SW 1271 (cell line): ENCODE data around the gene CACNA1F.
"Not testable (repeated sequence)": the region's sequence is repeated elsewhere in the genome, so short reads cannot be mapped to it uniquely, and the experiment has no call there.

Experiments
- DNase-seq, 2 experiments: peaks; one replicate each; lab custom pipeline; 2025; lab: John Stamatoyannopoulos, UW

Gene CACNA1F

DNA sequence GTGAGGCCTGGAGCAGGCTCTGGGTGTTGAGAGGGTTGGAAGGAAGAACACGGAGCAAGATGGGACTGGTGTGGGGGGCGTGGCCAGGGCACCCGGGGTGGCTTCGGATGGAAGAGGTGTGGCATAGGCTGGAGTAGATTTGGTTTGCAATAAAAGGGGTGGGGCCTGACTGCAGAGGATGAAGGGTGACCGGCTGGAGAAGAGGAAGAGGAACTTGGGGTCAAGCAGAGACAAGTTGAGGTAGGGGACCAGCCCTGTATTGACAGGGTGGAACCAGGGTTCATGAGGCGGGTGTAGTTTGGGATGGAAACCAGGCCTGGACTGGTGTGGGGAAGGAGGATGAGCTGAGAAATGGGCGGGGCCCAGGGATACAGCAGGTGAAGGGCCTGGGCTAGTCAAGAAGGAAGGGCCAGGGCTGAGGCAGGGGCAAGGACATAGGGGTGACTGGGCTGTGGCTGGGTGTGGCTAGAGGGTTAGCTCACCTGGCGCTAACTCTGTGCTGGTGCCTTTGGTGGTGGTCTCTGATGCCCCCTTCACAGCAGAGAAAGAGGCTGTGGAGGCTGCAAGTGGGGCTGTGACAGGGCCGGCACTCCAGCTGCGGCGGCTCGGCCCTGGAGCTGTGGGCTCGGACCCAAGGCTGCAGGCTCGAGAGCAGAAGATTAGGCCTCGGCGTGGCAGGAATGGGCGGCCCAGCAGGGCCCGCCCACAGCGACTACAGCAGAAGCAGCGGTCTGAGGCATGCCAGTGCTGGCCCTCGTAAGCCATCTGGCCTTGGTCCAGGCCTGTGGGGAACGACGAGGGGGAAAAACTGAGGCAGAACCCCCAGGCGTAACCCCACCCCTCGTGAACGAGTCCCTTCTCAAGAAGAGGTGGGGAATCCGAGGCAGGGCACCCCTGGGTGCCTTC, 56.5 kb downstream of the CACNA1F start:
- DNase-seq: peak in 1 of 2 experiments; percentile 17

DNA sequence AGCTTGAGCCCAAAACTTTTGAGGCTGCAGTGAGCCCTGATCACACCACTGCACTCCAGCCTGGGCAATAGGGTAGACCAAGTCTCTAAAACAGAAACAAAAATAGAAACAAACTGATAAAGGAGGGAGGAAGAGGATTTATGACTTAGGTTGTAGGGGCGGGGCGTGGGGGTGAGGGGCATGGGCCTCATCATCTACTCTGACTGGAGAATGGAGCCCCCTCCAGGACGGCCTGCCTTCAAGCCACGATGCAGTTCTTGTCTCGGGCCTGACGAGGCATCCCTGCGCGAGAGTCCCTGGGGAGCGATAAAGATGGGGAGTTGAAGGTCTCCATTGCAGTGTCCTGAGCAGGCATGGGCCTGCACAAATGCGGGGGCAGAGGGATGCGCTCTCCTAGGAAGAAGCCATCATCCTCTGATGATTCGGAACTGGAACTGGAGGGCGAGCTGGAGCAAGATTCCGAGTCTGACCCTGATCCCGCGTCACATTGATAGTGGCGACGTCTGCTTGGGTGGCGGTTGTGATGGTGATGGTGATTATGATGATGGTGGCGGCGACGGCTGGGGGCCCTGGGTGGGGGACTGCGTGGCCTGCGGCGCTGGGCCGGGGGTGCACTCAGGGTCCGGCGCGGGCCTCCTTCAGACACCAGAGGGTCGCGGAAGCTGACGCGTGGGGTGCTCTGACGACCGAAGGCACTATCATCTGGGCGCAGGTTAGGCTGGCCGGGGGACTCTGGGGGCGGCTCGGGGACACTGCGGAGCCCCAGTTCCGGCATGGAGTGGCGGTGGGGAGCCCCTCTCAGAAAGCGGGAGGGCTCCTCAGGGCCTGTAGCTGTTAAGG, 57.5 kb downstream of the CACNA1F start:
- no peak for DNase-seq

DNA sequence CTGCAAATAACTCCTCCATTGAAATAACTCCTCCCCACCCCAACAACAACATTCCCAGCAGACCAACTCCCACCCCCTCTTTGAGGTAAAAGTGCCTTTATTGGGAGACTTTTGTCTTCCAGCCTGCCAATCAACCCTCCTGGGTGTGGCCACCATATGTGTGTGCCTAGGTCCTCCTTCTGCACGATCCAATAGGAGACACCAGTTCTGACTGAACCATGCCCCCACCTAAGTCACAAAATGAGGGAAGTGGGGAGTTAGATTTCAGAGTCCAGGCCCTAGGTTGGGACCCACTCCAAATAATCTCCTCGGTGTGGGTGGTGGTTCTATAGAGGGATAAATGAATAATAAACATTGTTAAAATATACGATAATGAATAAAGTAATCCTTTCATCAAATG, 58.4 kb downstream of the CACNA1F start:
- DNase-seq: no peak

DNA sequence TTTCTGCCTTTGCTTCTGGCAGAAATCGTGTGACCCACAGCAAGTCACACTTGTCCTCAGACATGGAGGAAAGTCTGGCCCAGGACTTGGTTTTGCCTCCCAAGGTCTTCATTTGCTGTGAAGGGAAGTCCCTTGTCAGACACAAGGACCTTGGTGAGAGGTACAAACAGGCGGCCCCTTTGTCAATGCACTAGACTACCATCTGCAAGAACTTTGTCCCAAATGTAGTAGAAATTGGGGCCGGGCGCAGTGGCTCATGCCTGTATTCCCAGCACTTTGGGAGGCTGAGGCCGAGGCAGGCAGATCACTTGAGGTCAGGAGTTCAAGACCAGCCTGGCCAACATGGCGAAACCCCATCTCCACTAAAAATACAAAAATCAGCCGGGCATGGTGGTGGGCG, 59.6 kb downstream of the CACNA1F start:
- not testable (repeated sequence) for DNase-seq

DNA sequence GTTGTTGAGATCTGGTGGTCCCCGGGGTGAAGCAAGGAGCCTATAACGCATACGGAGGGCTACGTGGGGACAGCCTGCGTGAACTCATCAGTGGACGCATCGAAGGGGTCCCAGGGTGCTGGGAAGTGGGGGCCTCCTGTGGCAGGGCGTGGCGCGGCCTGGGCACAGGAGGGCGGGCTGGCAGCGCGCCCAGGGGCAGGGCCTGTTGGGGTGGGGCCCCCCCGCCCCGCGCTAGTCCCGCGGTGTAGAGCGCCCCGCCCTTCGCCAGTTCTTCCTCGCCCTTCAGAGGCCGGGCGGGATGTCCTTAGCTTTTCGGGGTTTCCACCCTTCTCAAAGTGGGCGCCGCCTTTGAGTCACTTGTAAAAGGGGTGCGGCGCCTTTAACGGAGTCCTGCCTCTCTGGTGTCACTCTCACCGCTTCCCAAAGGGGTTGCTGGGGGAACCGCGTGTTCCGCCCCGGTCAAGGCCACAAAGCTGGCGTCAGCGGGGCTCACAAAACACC, 60.8 kb downstream of the CACNA1F start:
- DNase-seq: peak; percentile 14 to 31

DNA sequence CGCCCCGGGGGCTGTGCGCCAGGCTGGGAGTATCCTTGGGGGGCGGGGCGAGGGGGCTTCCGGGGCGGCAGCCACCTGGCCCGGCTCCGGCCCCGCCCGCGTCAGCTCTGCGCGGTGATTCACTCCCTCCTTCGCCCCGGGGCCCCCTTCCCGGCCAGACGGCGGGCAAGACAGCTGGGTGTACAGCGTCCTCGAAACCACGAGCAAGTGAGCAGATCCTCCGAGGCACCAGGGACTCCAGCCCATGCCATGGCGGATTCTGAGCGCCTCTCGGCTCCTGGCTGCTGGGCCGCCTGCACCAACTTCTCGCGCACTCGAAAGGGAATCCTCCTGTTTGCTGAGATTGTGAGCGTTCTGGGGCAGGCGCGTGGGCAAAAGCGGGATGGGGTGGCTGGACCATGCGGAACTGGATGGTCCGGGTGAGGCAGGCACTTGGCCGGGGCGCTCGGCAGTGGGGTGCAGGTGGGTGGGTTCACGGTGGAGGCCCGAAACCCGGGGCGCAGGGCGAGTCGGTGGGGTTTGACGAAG, 61.3 kb downstream of the CACNA1F start, which contains the start of gene PLP2:
Gene PLP2, plus strand, starts transcription at position 147 of the 528 bp plus-strand sequence. Its CDS starts 103 bp downstream, at position 250.
- DNase-seq: peak in 1 of 2 experiments; percentile 14

DNA sequence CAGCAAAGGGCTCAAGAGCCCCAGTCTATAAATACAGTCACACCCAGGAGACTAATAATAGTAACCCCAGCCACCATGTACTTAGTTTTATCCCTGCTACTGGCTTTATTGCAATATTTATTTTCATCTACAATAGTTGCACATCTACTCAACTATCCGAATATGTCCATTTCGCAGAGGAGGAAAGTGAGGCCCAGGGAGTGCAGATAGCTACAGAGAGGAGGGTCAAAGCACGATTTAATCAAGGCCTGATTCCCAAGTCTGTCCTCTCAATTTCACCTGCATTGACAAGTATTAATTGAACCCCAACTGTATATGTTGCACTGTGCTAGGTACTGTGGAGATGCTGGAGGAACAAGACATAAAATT, 65.4 kb downstream of the CACNA1F start:
- DNase-seq: no peak

DNA sequence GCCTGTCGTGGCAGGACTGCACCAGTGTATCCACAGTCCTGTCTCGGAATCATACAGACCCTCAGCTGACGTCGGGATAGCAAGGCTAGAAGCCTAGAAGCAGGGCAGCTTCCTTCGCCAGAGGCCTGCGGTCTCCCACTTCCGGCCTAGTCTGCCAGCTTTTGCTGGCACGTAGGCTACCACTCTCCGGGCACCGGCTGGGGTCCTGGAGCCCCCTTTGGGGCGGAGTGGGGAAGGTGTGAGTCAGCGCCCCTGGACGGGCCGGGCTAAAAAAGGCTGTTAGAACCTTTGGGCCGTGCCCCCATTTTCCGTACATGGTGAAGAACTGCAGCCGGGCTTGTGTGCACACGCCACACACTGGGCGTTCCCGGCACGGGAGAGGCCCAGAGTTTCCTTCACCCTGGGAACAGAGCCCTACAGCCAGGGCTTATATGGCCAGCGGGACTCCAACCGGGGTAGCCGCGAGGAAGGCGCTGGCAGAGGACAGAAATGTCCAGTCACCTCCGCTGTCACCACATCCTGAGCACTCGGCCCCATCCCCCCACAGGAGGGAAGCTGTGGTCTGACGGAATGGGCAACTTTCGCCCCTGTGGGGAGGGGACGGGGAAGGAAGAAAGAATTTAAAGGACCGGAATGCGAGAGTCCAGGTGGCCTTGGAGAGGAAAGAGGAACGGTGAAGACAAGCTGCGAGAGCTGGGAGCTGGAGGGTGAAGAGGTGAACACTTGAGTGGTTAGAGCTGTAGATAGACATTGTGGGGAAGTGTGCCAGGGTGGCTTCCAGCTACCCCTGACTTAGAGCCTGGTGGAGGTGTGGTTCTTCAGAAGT, 66.0 kb downstream of the CACNA1F start:
- peak; percentile 48 to 67 for DNase-seq

DNA sequence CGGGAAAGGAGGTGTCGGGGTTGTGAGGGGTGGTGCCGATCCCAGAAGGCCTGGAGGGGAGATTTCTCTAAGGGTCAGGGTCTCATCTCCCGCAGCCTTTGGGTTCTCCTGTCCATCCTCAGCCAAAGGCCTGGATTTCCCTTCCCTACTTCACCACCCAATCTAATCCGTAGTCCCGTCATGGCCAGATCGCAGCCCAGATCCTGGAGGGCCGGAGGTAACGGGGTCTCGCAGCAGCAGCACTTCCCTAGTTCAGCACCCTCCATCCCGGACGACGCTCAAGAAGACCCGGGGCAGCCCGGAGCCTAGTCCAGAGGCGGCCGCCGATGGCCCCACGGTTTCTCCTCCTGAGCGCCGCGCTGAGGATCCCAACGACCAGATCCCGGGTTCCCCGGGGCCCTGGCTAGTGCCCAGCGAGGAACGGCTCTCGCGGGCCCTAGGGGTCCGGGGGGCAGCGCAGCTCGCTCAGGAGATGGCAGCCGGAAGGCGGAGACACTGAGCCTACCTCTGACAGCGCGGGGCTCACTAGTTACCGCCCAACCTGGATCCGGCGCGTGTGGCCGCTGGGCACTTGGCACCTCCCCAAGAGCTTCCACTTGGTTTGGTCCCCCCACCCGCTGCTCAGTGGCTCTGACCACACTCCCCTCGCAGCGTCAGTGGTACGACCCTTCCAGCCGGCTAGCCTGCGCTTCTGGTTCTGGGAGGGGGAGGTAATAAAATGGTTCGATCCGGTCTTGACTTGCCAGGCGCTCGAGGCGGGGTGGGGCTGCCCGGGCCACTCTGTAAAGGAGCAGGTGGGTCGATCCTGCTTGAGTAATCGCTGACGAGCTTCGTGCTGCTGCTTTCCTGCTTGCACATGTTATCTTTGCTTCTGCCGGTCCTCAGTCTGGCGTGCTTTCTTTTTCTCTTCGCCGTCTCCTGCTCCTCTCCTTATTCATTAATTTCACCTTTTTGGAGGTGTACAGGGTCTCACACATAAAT, 66.9 kb downstream of the CACNA1F start:
- DNase-seq: peak; percentile 65 to 79

DNA sequence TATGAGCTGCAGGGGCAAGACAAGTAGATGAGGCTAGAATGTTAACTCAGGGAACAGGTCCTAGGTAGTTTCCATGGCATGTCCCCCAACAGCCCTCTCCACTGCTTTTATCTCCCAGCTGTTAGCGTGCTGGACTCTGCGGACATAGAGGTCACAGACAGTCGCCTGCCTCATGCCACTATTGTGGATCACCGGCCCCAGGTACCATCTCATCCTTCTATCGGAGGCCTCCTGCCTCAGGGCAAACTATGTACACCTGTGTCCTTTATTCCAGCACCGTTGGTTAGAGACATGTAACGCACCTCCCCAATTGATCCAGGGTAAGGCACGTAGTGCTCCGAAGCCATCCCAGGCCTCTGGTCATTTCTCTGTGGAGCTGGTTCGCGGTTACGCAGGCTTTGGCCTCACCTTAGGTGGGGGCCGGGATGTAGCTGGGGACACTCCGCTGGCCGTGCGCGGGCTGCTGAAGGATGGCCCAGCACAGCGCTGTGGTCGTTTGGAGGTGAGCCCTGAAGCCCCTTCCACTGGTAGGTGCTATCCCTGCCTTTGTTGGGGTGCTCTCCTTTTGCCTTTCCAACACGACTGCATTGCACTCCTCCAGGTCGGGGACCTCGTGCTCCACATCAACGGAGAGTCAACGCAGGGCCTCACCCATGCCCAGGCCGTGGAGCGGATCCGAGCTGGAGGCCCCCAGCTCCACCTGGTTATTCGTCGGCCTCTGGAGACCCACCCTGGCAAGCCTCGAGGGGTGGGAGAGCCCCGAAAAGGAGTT, 68.4 kb downstream of the CACNA1F start:
- DNase-seq: no peak

DNA sequence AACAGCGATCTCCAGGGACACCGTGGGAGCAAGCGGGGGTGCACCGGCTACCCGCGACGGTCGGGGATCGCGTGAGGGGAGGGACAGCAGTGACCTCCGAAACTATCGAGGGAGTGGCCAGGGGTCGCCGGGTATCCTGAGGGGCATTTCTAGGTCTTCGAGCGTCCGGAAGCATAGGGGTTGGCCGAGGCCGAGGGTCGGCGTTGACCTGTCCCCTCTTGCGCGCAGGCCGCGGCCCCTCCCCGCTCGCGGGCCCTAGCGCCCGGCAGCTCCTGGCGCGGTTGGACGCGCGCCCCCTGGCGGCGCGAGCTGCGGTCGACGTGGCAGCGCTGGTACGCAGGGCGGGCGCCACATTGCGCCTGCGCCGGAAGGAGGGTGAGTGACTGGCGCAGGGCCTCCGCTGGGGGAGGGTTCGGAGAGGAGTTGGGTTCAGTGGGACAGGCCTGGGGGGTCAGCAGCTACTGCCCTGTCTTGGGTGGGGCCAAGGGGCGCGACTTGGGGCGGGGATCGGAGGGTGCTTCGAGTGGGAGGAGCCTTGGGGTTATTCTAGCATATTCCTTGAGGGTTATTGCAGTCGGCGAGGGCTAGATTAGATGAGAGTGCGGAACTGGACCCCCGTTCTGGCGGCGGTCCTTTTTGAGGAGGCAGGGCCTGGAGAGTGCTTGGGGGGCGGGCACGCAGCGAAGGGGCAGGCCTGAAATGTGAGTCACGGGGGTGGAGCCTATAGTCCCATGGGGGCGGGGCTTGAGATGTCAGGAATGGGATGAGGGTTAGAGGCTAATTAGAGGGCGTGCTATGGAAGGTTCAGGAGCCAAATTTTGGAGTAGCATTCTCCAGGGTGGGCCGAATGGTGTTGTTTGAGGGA, 69.4 kb downstream of the CACNA1F start:
- peak; percentile 13 to 52 for DNase-seq

DNA sequence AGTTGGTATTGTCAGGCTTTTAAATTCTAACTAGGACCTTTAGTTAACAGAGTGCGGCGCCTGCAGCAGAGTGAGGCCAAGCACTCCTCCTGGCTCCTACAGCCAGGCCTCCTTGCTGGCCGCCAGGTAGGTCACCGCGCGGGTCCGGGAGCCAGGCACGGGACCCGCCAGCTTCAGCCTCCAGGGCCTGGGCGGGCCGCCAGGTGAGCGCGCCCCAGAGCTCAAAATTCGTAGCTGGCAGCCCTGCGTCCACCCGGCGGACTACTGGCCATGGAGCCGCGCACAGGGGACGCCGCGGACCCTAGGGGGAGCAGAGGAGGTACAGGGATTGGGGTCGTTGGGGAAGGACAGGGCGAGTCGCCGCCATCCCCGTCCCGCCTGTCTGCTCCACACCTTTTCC, 70.5 kb downstream of the CACNA1F start, which contains the start of gene MAGIX:
Gene MAGIX, plus strand, starts transcription at position 139 of the 400 bp plus-strand sequence. Its CDS starts 132 bp downstream, at position 271.
- DNase-seq: no peak

DNA sequence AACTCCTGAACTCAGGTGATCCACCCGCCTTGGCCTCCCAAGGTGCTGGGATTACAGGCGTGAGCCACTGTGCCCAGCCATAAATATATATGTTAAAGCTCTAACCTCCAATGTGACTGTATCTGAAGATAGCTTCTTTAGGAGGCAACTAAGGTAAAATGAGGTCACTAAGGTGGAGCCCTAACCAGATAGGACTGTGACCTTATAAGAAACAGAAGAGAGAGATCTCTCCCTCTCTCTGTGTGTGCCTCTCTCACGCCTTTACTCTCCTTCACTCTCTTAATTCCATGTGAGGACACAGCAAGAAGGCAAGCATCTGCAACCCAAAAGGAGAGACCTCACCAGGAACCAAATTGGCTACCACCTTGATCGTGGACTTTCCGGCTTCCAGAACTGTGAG, 71.5 kb downstream of the CACNA1F start:
- no peak for DNase-seq

DNA sequence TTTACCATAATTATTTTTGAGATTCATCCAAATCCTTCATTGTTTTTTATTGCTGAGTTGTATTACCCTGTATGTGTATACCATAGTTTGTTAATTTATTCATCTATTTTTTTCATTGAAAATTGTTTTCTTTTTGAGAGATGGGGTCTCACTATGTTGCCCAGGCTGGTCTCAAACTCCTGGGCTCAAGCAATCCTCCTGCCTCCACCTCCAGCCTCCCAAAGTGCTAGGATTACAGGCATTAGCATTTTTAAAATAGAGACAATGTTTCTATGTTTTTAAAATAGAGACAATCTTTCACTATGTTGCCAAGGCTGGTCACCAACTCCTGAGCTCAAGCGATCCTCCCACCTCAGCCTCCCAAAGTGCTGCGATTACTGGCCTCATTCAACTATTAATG, 72.2 kb downstream of the CACNA1F start:
- no peak for DNase-seq

DNA sequence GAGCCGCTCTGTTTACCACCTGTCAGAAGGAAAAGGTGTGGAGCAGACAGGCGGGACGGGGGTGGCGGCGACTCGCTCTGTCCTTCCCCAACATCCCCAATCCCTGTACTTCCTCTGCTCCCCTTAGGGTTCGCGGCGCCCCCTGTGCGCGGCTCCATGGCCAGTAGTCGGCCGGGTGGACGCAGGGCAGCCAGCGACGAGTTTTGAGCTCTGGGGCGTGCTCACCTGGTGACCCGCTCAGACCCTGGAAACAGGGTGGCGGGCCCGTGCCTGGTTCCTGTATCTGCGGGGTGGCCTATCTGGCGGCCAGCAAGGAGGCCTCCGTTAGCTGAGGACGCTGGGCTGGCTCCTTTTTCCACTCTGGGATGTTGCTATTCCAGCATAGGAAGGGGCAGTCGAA, 75.9 kb downstream of the CACNA1F start:
- DNase-seq: no peak

DNA sequence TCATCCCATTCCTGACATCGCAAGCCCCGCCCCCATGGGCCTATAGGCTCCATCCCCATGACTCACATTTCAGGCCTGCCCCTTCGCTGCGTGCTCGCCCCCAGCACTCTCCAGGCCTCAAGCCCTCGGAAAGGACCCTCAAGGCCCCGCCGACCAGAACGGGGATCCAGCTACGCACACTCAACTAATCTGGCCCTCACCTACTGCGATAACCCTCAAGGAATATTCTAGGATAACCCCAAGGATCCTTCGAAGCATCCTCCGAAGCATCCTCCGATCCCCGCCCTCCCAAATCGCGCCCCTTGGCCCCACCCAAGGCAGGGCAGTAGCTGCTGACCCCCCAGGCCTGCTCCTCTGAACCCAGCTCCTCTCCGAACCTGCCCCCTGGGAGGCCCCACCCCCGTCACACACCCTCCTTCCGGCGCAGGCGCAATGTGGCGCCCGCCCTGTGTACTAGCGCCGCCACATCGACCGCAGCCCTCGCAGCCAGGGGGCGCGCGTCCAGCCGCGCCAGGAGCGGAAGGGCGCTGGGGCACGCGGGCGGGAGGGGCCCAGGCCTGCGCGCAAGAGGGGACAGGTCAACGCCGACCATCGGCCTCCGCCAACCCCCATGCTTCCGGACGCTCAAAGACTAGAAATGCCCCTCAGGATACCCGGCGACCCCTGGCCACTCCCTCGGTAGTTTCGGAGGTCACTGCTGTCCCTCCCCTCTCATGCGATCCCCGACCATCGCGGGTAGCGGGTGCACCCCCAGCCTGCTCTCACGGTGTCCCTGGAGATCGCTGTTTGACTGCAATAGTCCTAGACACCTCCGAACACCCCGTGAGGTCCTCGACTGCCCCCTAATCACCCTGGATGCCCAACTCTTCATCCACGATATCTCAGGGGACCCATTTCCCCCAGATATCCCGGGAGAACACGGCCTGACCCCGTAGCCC, 77.0 kb downstream of the CACNA1F start:
- DNase-seq: peak; percentile 25 to 56

DNA sequence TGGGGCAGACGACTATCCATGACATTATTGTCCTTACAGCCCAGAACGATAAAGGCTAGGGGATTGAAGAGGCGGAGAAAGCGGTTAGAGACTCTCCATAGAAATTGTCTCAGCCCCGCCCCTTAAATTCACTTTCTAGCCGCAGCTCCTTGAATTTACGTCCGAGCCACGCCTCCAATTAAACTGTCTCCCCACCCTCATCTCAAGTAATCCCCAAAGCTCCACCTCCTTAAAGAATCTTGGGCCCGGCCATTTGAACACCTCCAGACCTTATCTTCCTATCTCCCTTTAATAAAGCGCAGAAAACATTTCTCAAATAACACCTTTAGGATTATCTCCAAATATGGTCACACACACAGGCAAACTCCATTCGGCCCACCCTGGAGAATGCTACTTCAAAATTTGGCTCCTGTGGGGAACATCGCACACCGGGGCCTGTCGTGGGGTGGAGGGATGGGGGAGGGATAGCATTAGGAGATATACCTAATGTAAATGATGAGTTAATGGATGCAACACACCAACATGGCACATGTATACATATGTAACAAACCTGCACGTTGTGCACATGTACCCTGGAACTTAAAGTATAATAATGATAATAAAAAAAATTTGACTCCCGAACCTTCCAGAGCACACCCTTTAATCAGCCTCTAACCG, 77.8 kb downstream of the CACNA1F start:
- peak in 1 of 2 experiments; percentile 44 for DNase-seq
